Esophagus squamous epithelium (tissue), 4 donors: ENCODE data around the gene TKFC.

Experiments used
- CTCF ChIP-seq, 6 experiments: fragments of 450-650 bp in 4 of 6; fragments of 200-600 bp in 2 of 6; sonication (generic) in 2 of 6; IDR thresholded peaks; one replicate each; pipeline ENCODE4 v1.5.1; 2016 to 2019; ENCODE audit warnings: antibody characterized with exemption in 6 of 6, mild to moderate bottlenecking in 4 of 6, moderate library complexity in 4 of 6
- POLR2A ChIP-seq, 4 donors: fragments of 450-650 bp; IDR thresholded peaks; one replicate each; pipeline ENCODE4 v1.6.1; 2017; ENCODE audit warnings: antibody characterized with exemption in 4 of 4, mild to moderate bottlenecking in 4 of 4, moderate library complexity in 3 of 4

GRCh38 chr11:61345170-61345610, 12.2 kb downstream of the TKFC start:
- TF ChIP-seq CTCF (IDR thresholded peaks at IDR 0.05) (no peak), POLR2A (IDR thresholded peaks at IDR 0.05) (no peak)
